ENCODE measurements around the gene CGRRF1.

Gene CGRRF1

GRCh38 chr14:54566410-54567223 is 56.9 kb downstream of the CGRRF1 start, which contains the start of gene SAMD4A (continued):
- TF ChIP-seq CTCF (tag by site-specific recombination; IDR thresholded peaks at IDR 0.05) = 0 out of 2 replicates have a peak, but pooled peaks have one; percentile 52
- TF ChIP-seq ZNF792 (tag by site-specific recombination; IDR thresholded peaks at IDR 0.05) = no peak
- no peak for TF ChIP-seq ZNF302 (tag by site-specific recombination; IDR thresholded peaks at IDR 0.05; ENCODE audit: low read depth)
- TF ChIP-seq ZNF280D (tag by site-specific recombination; IDR thresholded peaks at IDR 0.05) = no peak
- TF ChIP-seq KLF1 (tag by site-specific recombination; IDR thresholded peaks at IDR 0.05) = no peak
- TF ChIP-seq ZNF426 (tag by site-specific recombination; IDR thresholded peaks at IDR 0.05) = no peak
- no peak for TF ChIP-seq ZBTB1 (tag by site-specific recombination; IDR thresholded peaks at IDR 0.05)
- peak; percentile 22 for TF ChIP-seq KLF8 (tag by site-specific recombination; IDR thresholded peaks at IDR 0.05)
- no peak for TF ChIP-seq ZNF341 (tag by site-specific recombination; IDR thresholded peaks at IDR 0.05; ENCODE audit: low read depth)
- TF ChIP-seq PRDM10 (tag by site-specific recombination; IDR thresholded peaks at IDR 0.05) = no peak
- TF ChIP-seq ZNF513 (tag by site-specific recombination; IDR thresholded peaks at IDR 0.05) = peak; percentile 90
- peak; percentile 43; the same call in 1 of the 2 replicates for TF ChIP-seq ZBTB44 (tag by site-specific recombination; IDR thresholded peaks at IDR 0.05)
- no peak for TF ChIP-seq ZNF221 (tag by site-specific recombination; IDR thresholded peaks at IDR 0.05; ENCODE audit: borderline replicate concordance)
- no peak for TF ChIP-seq ZNF692 (tag by site-specific recombination; IDR thresholded peaks at IDR 0.05)
- TF ChIP-seq ZNF2 (tag by site-specific recombination; IDR thresholded peaks at IDR 0.05) = no peak
- TF ChIP-seq ZNF184 (tag by site-specific recombination; IDR thresholded peaks at IDR 0.05) = no peak
- TF ChIP-seq ZBTB26 (tag by site-specific recombination; optimal IDR thresholded peaks at IDR 0.05) = peak; percentile 72
- 0 out of 2 replicates have a peak, but pooled peaks have one; percentile 27 for TF ChIP-seq SCRT1 (tag by site-specific recombination; IDR thresholded peaks at IDR 0.05; ENCODE audit: borderline replicate concordance)
- TF ChIP-seq ZNF223 (tag by site-specific recombination; IDR thresholded peaks at IDR 0.05) = no peak
